DLD1 (cell line): ENCODE data around the gene GNG12.

Experiments used
- in situ Hi-C: cut with HindIII; loops from 2 replicates; pipeline ENCODE4 v1.10.0; 2017; ENCODE audit warnings: low sequenced_read_pairs

GNG12 gene

DNA sequence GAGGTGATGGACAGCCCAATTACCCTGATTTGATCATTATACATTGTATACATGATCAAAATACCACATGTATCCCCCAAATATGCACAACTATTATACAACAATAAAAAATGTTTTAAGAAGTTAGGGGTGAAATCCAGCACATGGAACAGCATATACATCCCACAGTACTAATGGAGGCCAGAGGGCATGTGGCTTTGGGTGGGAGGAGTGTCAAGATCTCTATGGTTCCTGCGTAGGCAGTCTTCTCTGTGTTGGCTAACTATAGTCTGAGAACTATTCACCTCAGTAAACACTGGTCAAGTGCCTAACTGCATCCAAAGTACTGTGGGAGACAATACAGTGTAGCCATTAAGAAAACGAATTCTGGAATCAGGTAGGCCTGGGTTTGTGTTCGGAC, 74.2 kb downstream of the GNG12 start:
- in situ Hi-C loops: no loop called here

- in situ Hi-C loops: no loop called here
Measured at GRCh38 chr1:67755619-67756018, 77.6 kb downstream of the GNG12 start.

- in situ Hi-C loops: no loop called here
Measured at GRCh38 chr1:67755160-67755559, 78.1 kb downstream of the GNG12 start.

- in situ Hi-C loops: no loop called here
Measured at GRCh38 chr1:67754526-67754920, 78.7 kb downstream of the GNG12 start.

GRCh38 chr1:67753776-67754525, 79.3 kb downstream of the GNG12 start:
- in situ Hi-C loops: no loop called here

DNA sequence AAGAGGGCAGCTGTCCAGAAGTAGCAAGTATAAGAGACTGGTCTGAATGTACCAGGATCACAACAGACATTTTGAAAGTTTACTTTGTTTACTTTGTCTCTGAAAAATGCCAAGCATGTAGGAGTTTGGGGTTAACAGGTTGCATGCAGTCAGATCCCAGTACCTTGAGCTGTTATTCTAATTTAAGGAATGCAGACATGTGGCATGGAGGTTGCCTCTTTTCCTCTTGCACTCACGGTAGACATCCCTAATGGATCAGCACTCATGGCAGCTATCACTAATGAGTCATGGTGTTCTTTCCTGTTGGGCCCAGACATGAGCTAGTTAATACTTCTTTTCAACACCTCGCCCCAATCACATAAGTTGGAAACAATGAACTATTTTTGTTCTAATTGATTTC, 81.0 kb downstream of the GNG12 start:
- in situ Hi-C loops: no loop called here

DNA sequence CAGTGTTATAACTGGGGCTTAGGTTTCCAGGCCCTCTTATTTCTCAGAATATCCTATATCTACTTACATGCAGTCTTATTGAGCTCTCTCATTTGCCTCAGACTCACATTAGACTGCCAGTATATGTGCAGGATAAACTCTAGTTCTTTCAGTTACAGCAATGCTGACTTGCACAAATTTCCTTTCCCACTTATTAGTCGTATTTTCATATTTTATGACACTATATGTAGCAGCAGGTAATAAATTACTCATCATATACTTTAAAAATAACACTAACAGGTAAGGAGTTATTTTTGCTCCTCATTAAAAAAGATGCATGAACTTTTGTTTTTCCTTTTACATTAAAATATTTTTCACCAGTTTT, 82.6 kb downstream of the GNG12 start:
- in situ Hi-C loops: no loop called here

GRCh38 chr1:67749844-67750690, 83.2 kb downstream of the GNG12 start:
- in situ Hi-C loops: no loop called here

GRCh38 chr1:67749263-67749843, 83.9 kb downstream of the GNG12 start:
- in situ Hi-C loops: no loop called here

- in situ Hi-C loops: no loop called here
Measured at GRCh38 chr1:67748630-67749029, 84.6 kb downstream of the GNG12 start.

- in situ Hi-C loops: no loop called here
Measured at GRCh38 chr1:67747671-67748546, 85.4 kb downstream of the GNG12 start.

GRCh38 chr1:67745875-67746698, 87.2 kb downstream of the GNG12 start:
- in situ Hi-C loops: no loop called here

- in situ Hi-C loops: no loop called here
Measured at GRCh38 chr1:67743072-67743725, 90.1 kb downstream of the GNG12 start.

DNA sequence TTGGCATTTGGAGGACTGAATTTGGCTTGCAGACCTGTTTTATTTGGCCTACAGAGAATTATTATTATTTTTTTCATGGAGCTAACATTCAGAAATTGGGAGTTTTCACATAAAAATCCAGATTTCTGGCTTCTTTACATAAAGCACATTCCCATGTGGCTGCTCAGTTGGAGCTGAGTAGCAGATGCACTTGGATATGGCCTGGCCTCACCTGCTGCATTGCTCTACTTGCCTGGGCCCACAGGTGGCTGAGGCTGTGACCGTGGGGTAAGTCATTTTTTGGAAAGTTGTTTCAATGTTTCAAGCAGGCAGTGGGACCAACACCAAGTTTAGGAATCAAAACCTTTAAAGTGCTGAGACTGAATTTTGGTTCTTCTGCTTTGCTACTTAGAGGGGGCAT, 91.5 kb downstream of the GNG12 start:
- in situ Hi-C loops: no loop called here

- in situ Hi-C loops: no loop called here
Measured at GRCh38 chr1:67741121-67741520, 92.1 kb downstream of the GNG12 start.

GRCh38 chr1:67740543-67740942, 92.7 kb downstream of the GNG12 start:
- in situ Hi-C loops: no loop called here

- in situ Hi-C loops: no loop called here
Measured at GRCh38 chr1:67739361-67739760, 93.9 kb downstream of the GNG12 start.

- in situ Hi-C loops: no loop called here
Measured at GRCh38 chr1:67738401-67738800, 94.9 kb downstream of the GNG12 start.

DNA sequence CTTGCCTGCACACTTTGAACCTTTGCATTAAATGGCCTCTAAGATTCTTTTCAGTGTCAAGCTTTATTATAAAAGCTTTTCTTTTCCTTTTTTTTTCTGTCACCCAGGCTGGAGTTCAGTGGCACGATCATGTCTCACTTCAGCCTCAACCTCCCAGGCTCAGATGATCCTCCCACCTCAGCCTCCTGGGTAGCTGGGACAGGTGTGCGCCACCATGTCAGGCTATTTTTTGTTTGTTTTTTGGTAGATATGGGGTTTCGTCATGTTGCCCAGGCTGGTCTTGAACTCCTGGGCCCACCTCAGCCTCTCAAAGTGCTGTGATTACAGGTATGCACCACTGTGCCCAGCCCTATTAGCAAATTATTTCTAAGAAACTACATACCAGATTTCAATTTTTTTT, 95.4 kb downstream of the GNG12 start:
- in situ Hi-C loops: no loop called here

- in situ Hi-C loops: no loop called here
Measured at GRCh38 chr1:67736750-67737149, 96.5 kb downstream of the GNG12 start.
